ENCODE measurements around the gene ARL15. TPM values are rescaled to one million over a fixed set of nuclear protein-coding genes. Genes with fewer than 3 reads are reported as not detected.

Gene ARL15
- total RNA-seq, 1 experiment from 2014 or later: 140 TPM

DNA sequence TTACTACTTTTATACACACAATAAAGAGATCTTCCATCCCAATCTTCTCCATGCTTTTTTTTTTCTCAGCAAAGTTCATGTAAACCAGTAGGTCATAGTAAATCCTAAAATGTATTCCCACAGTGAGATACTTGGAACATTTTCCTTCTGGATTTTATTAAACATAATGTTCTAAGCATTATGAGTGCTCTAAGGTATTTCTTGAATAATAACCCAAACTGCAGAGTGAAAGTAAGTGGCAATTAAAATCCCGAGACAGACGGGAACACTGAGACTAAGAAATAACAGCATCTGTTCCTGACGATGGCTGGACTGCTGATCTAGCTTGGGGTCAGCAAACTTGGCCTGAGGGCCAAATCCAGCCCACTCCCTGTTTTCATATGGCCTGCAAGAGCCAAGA is 359.8 kb downstream of the ARL15 start:
- Histone ChIP-seq H3K4me3 (ENCODE audit: low read depth, low read length) (no peak overlapping the region), H3K27me3 (replicated peaks; ENCODE audit: control insufficient read depth, insufficient read depth, low read length) (no peaks in the 10 kb centered on the region), H3K4me1 (no peaks in the 10 kb centered on the region), H3K9me3 (no peaks in the 10 kb centered on the region), H3K36me3 (ENCODE audit: control insufficient read depth, insufficient read depth, low read length) (no peaks in the 10 kb centered on the region)
- Mint-ChIP-seq H3K27ac (ENCODE audit: unreplicated experiment) (no peak overlapping the region), H3K36me3 (ENCODE audit: insufficient read depth, unreplicated experiment) (no peaks in the 10 kb centered on the region), H3K4me3 (ENCODE audit: unreplicated experiment) (no peak overlapping the region), H3K4me1 (ENCODE audit: low read depth, unreplicated experiment) (no peaks in the 10 kb centered on the region), H3K27me3 (ENCODE audit: insufficient read depth, unreplicated experiment) (no peaks in the 10 kb centered on the region), H3K9me3 (ENCODE audit: unreplicated experiment) (peaks cover under 1% of the 10 kb centered on the region)
- DNase-seq: no peak
- BruUV-seq (replicated peaks): no TSS peak
- ChIA-PET POLR2A (no interaction called here), CTCF (no interaction called here)
- intact Hi-C loops (cut with micrococcal nuclease; ENCODE audit: unreplicated experiment): no loop called here
- TF ChIP-seq, protein P1, sequence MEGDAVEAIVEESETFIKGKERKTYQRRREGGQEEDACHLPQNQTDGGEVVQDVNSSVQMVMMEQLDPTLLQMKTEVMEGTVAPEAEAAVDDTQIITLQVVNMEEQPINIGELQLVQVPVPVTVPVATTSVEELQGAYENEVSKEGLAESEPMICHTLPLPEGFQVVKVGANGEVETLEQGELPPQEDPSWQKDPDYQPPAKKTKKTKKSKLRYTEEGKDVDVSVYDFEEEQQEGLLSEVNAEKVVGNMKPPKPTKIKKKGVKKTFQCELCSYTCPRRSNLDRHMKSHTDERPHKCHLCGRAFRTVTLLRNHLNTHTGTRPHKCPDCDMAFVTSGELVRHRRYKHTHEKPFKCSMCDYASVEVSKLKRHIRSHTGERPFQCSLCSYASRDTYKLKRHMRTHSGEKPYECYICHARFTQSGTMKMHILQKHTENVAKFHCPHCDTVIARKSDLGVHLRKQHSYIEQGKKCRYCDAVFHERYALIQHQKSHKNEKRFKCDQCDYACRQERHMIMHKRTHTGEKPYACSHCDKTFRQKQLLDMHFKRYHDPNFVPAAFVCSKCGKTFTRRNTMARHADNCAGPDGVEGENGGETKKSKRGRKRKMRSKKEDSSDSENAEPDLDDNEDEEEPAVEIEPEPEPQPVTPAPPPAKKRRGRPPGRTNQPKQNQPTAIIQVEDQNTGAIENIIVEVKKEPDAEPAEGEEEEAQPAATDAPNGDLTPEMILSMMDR (IDR thresholded peaks at IDR 0.05; ENCODE audit: insufficient read depth in 1 of 2, low read depth in 1 of 2, low read length in 1 of 2, severe bottlenecking in 1 of 2, unreplicated experiment in 1 of 2): no peak

GRCh38 chr5:53948598-53948997 is 361.8 kb downstream of the ARL15 start:
- Mint-ChIP-seq H3K36me3 (ENCODE audit: insufficient read depth, unreplicated experiment) (peaks cover 10% of the 10 kb centered on the region), H3K27me3 (ENCODE audit: insufficient read depth, unreplicated experiment) (no peaks in the 10 kb centered on the region), H3K4me3 (ENCODE audit: unreplicated experiment) (no peak overlapping the region), H3K9me3 (ENCODE audit: unreplicated experiment) (no peaks in the 10 kb centered on the region), H3K27ac (ENCODE audit: unreplicated experiment) (no peak overlapping the region), H3K4me1 (ENCODE audit: low read depth, unreplicated experiment) (no peaks in the 10 kb centered on the region)
- POLR2A ChIA-PET: interaction anchor here (0.6 kb wide), 1 partner anchor 1285 kb away, joined by 4 read pairs; the partner anchor contains the start of gene CCNO
- H3K27me3 ChIP-seq (replicated peaks; ENCODE audit: control insufficient read depth, insufficient read depth, low read length): no peaks in the 10 kb centered on the region
- intact Hi-C loops (cut with micrococcal nuclease; ENCODE audit: unreplicated experiment): no loop called here
- DNase-seq: no peak
- H3K9me3 ChIP-seq: no peaks in the 10 kb centered on the region
- H3K4me1 ChIP-seq: no peaks in the 10 kb centered on the region
- H3K36me3 ChIP-seq (ENCODE audit: control insufficient read depth, insufficient read depth, low read length): no peaks in the 10 kb centered on the region
- TF ChIP-seq, protein P1 (IDR thresholded peaks at IDR 0.05; ENCODE audit: insufficient read depth in 1 of 2, low read depth in 1 of 2, low read length in 1 of 2, severe bottlenecking in 1 of 2, unreplicated experiment in 1 of 2): no peak
- BruUV-seq (replicated peaks): no TSS peak
- no peak overlapping the region for H3K4me3 ChIP-seq (ENCODE audit: low read depth, low read length)
- CTCF ChIA-PET: no interaction called here

DNA sequence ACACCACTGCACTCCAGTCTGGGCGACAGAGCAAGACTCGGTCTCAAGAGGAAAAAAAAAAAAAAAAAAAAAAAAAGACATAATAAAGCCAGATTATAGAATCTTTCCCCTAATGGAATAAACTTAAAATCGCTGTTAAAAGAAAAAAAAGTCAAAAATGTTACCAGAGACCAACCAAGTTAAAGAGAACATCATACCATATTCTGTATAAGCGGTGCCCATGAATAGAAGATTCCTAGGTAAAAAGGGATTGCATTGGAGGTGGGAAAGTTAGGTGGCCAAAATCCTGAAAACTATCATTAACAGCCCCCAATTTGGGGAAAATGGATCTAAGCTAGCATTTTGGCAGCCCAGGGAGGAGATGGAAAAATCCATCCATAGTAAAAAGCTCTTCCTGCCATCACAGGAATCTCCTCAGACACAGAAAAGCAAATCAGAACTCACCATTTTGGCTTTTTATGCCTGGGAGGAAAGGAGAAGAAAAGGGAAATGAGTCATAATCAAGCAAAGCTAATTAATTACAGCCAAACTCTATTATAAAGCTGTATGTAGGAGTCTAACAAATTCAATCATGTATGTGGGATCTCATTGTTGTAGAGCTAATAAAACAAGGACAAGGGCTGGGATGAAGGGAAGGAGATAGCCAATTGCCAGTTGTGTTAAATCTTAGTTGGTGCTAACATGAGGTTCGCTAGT is 363.8 kb downstream of the ARL15 start:
- BruUV-seq (replicated peaks): no TSS peak
- no peaks in the 10 kb centered on the region for H3K4me1 Mint-ChIP-seq (ENCODE audit: low read depth, unreplicated experiment)
- Histone ChIP-seq H3K9me3 (no peaks in the 10 kb centered on the region), H3K4me1 (no peaks in the 10 kb centered on the region), H3K4me3 (ENCODE audit: low read depth, low read length) (no peak overlapping the region), H3K36me3 (ENCODE audit: control insufficient read depth, insufficient read depth, low read length) (no peaks in the 10 kb centered on the region), H3K27me3 (replicated peaks; ENCODE audit: control insufficient read depth, insufficient read depth, low read length) (no peaks in the 10 kb centered on the region)
- H3K36me3 Mint-ChIP-seq (ENCODE audit: insufficient read depth, unreplicated experiment): peaks cover 17% of the 10 kb centered on the region
- H3K27ac Mint-ChIP-seq (ENCODE audit: unreplicated experiment): no peak overlapping the region
- H3K4me3 Mint-ChIP-seq (ENCODE audit: unreplicated experiment): no peak overlapping the region
- intact Hi-C loops (cut with micrococcal nuclease; ENCODE audit: unreplicated experiment): no loop called here
- TF ChIP-seq, protein P1 (IDR thresholded peaks at IDR 0.05; ENCODE audit: insufficient read depth in 1 of 2, low read depth in 1 of 2, low read length in 1 of 2, severe bottlenecking in 1 of 2, unreplicated experiment in 1 of 2): no peak
- ChIA-PET POLR2A (no interaction called here), CTCF (no interaction called here)
- no peak for DNase-seq
- H3K27me3 Mint-ChIP-seq (ENCODE audit: insufficient read depth, unreplicated experiment): no peaks in the 10 kb centered on the region
- H3K9me3 Mint-ChIP-seq (ENCODE audit: unreplicated experiment): no peaks in the 10 kb centered on the region

All from Caco-2 (cell line).